ENCODE data around the gene IP6K2.
"Not testable (repeated sequence)": the region's sequence is repeated elsewhere in the genome, so short reads cannot be mapped to it uniquely, and the experiment has no call there.

Gene IP6K2

GRCh38 chr3:48739617-48739954 is 22.6 kb upstream of the IP6K2 start:
- Histone ChIP-seq H3K9ac (ENCODE audit: insufficient read length, low read depth) (no peak overlapping the region), H3K27me3 (ENCODE audit: insufficient read depth, insufficient read length) (no peaks in the 10 kb centered on the region), H3K4me1 (ENCODE audit: insufficient read depth, insufficient read length) (peaks cover 9% of the 10 kb centered on the region), H3K9me3 (ENCODE audit: insufficient read depth, low read length) (no peaks in the 10 kb centered on the region), H3K36me3 (ENCODE audit: insufficient read depth, insufficient read length, low read length) (no peaks in the 10 kb centered on the region), H3K4me3 (ENCODE audit: insufficient read length, low read depth) (no peak overlapping the region)
- no peak for DNase-seq (ENCODE audit: low read depth, low spot score)
- no peak for TF ChIP-seq YY1 (IDR thresholded peaks at IDR 0.05; ENCODE audit: insufficient read depth, insufficient read length)
- TF ChIP-seq ZNF274 (IDR thresholded peaks at IDR 0.05; ENCODE audit: low read depth, low read length) = no peak
- no peak for TF ChIP-seq SUZ12 (IDR thresholded peaks at IDR 0.05; ENCODE audit: extremely low read depth, insufficient read depth, insufficient read length)

GRCh38 chr3:48738926-48739616 is 22.1 kb upstream of the IP6K2 start:
- H3K36me3 ChIP-seq (ENCODE audit: insufficient read depth, insufficient read length, low read length) = no peaks in the 10 kb centered on the region
- H3K9ac ChIP-seq (ENCODE audit: insufficient read length, low read depth) = no peak overlapping the region
- peaks cover 9% of the 10 kb centered on the region for H3K4me1 ChIP-seq (ENCODE audit: insufficient read depth, insufficient read length)
- no peak for DNase-seq (ENCODE audit: low read depth, low spot score)
- no peak overlapping the region for H3K4me3 ChIP-seq (ENCODE audit: insufficient read length, low read depth)
- H3K9me3 ChIP-seq (ENCODE audit: insufficient read depth, low read length) = no peaks in the 10 kb centered on the region
- H3K27me3 ChIP-seq (ENCODE audit: insufficient read depth, insufficient read length) = no peaks in the 10 kb centered on the region
- no peak for TF ChIP-seq ZNF274 (IDR thresholded peaks at IDR 0.05; ENCODE audit: low read depth, low read length)
- TF ChIP-seq YY1 (IDR thresholded peaks at IDR 0.05; ENCODE audit: insufficient read depth, insufficient read length) = no peak
- no peak for TF ChIP-seq SUZ12 (IDR thresholded peaks at IDR 0.05; ENCODE audit: extremely low read depth, insufficient read depth, insufficient read length)

GRCh38 chr3:48738144-48738536 is 21.1 kb upstream of the IP6K2 start:
- H3K4me3 ChIP-seq (ENCODE audit: insufficient read length, low read depth) = no peak overlapping the region
- H3K9me3 ChIP-seq (ENCODE audit: insufficient read depth, low read length) = no peaks in the 10 kb centered on the region
- no peak for TF ChIP-seq YY1 (IDR thresholded peaks at IDR 0.05; ENCODE audit: insufficient read depth, insufficient read length)
- TF ChIP-seq SUZ12 (IDR thresholded peaks at IDR 0.05; ENCODE audit: extremely low read depth, insufficient read depth, insufficient read length) = no peak
- no peak for TF ChIP-seq ZNF274 (IDR thresholded peaks at IDR 0.05; ENCODE audit: low read depth, low read length)
- H3K27me3 ChIP-seq (ENCODE audit: insufficient read depth, insufficient read length) = no peaks in the 10 kb centered on the region
- no peaks in the 10 kb centered on the region for H3K36me3 ChIP-seq (ENCODE audit: insufficient read depth, insufficient read length, low read length)
- no peak for DNase-seq (ENCODE audit: low read depth, low spot score)
- peaks cover 9% of the 10 kb centered on the region for H3K4me1 ChIP-seq (ENCODE audit: insufficient read depth, insufficient read length)
- no peak overlapping the region for H3K9ac ChIP-seq (ENCODE audit: insufficient read length, low read depth)

- H3K36me3 ChIP-seq (ENCODE audit: insufficient read depth, insufficient read length, low read length); H3K9me3 ChIP-seq (ENCODE audit: insufficient read depth, low read length); H3K27me3 ChIP-seq (ENCODE audit: insufficient read depth, insufficient read length); H3K4me3 ChIP-seq (ENCODE audit: insufficient read length, low read depth); DNase-seq (ENCODE audit: low read depth, low spot score); H3K4me1 ChIP-seq (ENCODE audit: insufficient read depth, insufficient read length): not testable (repeated sequence)
- H3K9ac ChIP-seq (ENCODE audit: insufficient read length, low read depth) = peak overlapping the region; percentile 21
Observed at GRCh38 chr3:48735075-48735767, 18.2 kb upstream of the IP6K2 start.

GRCh38 chr3:48734541-48734940 is 17.5 kb upstream of the IP6K2 start:
- not testable (repeated sequence) for H3K9ac ChIP-seq (ENCODE audit: insufficient read length, low read depth); H3K36me3 ChIP-seq (ENCODE audit: insufficient read depth, insufficient read length, low read length); H3K4me3 ChIP-seq (ENCODE audit: insufficient read length, low read depth)

GRCh38 chr3:48733752-48734518 is 16.9 kb upstream of the IP6K2 start:
- not testable (repeated sequence) for DNase-seq (ENCODE audit: low read depth, low spot score); H3K4me3 ChIP-seq (ENCODE audit: insufficient read length, low read depth); H3K36me3 ChIP-seq (ENCODE audit: insufficient read depth, insufficient read length, low read length); H3K4me1 ChIP-seq (ENCODE audit: insufficient read depth, insufficient read length); H3K9ac ChIP-seq (ENCODE audit: insufficient read length, low read depth); H3K9me3 ChIP-seq (ENCODE audit: insufficient read depth, low read length); H3K27me3 ChIP-seq (ENCODE audit: insufficient read depth, insufficient read length)

More at GRCh38 chr3:48734541-48734940, 17.5 kb upstream of the IP6K2 start:
- H3K4me1 ChIP-seq (ENCODE audit: insufficient read depth, insufficient read length); H3K9me3 ChIP-seq (ENCODE audit: insufficient read depth, low read length); DNase-seq (ENCODE audit: low read depth, low spot score); H3K27me3 ChIP-seq (ENCODE audit: insufficient read depth, insufficient read length): not testable (repeated sequence)

- H3K4me1 ChIP-seq (ENCODE audit: insufficient read depth, insufficient read length) = no peaks in the 10 kb centered on the region
- no peak for TF ChIP-seq SUZ12 (IDR thresholded peaks at IDR 0.05; ENCODE audit: extremely low read depth, insufficient read depth, insufficient read length)
- DNase-seq (ENCODE audit: low read depth, low spot score) = no peak
Observed at GRCh38 chr3:48727511-48727910, 10.5 kb upstream of the IP6K2 start.

GRCh38 chr3:48725185-48725855 is 8.3 kb upstream of the IP6K2 start:
- not testable (repeated sequence) for DNase-seq (ENCODE audit: low read depth, low spot score); H3K27me3 ChIP-seq (ENCODE audit: insufficient read depth, insufficient read length)

More at GRCh38 chr3:48727511-48727910, 10.5 kb upstream of the IP6K2 start:
- H3K9ac ChIP-seq (ENCODE audit: insufficient read length, low read depth) = no peak overlapping the region
- H3K27me3 ChIP-seq (ENCODE audit: insufficient read depth, insufficient read length) = no peaks in the 10 kb centered on the region
- peaks cover 12% of the 10 kb centered on the region; the same call in 1 of the 2 replicates for H3K9me3 ChIP-seq (ENCODE audit: insufficient read depth, low read length)
- no peak overlapping the region for H3K4me3 ChIP-seq (ENCODE audit: insufficient read length, low read depth)
- H3K36me3 ChIP-seq (ENCODE audit: insufficient read depth, insufficient read length, low read length) = no peaks in the 10 kb centered on the region

More at GRCh38 chr3:48725185-48725855, 8.3 kb upstream of the IP6K2 start:
- peaks cover 12% of the 10 kb centered on the region; the same call in 1 of the 2 replicates for H3K9me3 ChIP-seq (ENCODE audit: insufficient read depth, low read length)
- not testable (repeated sequence) for H3K9ac ChIP-seq (ENCODE audit: insufficient read length, low read depth); H3K4me1 ChIP-seq (ENCODE audit: insufficient read depth, insufficient read length); H3K36me3 ChIP-seq (ENCODE audit: insufficient read depth, insufficient read length, low read length); H3K4me3 ChIP-seq (ENCODE audit: insufficient read length, low read depth)
